Right hindlimb (tissue), 1 donor: ENCODE data around the gene UVRAG.

Experiments used
- DNase-seq: peaks from one replicate; pipeline ENCODE4 v3.0.0-alpha.2; 2018

UVRAG gene

GRCh38 chr11:75810637-75811390, 4.2 kb upstream of the UVRAG start:
- DNase-seq = no peak

GRCh38 chr11:75811485-75811884, 3.5 kb upstream of the UVRAG start:
- no peak for DNase-seq

- DNase-seq = no peak
Measured at GRCh38 chr11:75812542-75813040, 2.4 kb upstream of the UVRAG start.

DNA sequence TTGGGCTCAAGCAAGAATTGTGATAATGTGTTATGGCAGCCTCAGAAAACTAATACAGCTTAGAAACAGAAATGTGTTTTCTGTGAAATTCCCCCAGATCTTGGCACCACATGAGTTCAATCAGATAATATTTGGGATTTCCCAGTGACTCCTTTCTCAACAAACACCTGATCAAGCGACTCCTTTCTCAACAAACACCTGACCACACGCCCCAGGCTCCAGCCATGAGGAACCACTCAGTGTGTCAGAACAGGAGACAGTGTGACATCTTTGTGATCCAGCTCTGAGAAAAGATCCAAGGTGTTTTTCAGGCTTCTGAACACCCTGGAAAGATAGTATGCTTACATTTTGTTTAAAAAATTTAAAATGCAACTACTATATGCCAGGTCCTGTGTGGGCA, 1.9 kb upstream of the UVRAG start:
- no peak for DNase-seq

DNA sequence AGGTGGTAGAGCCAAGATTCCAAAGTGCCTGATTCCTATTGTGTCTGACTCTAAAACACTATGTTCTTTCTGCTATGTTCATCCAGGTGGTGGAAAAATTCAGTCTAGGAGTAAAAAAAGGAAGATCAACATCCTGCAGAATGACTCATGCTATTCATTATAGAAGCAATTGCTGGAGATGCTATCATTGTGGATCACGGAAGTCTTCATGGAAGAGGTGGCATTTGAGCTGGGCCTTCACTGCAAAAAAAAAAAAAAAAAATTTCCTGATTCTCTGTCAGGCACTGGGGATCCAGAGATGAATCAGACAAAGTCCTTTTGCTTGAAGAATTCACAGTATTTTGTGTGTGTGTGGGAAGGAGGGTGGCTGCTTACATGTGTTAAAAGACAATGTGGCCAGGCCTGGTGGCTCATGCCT, 1.4 kb upstream of the UVRAG start:
- no peak for DNase-seq

- DNase-seq = no peak
Measured at GRCh38 chr11:75814363-75814676, 690 bp upstream of the UVRAG start.

- DNase-seq = peak; percentile 61
Measured at GRCh38 chr11:75815345-75816168, 547 bp downstream of the UVRAG start.

GRCh38 chr11:75816561-75817239, 1.7 kb downstream of the UVRAG start:
- DNase-seq = no peak

GRCh38 chr11:75820645-75821044, 5.6 kb downstream of the UVRAG start:
- DNase-seq = no peak

GRCh38 chr11:75821202-75821601, 6.2 kb downstream of the UVRAG start:
- DNase-seq = no peak

- no peak for DNase-seq
Measured at GRCh38 chr11:75822541-75822940, 7.5 kb downstream of the UVRAG start.

- no peak for DNase-seq
Measured at GRCh38 chr11:75823415-75823814, 8.4 kb downstream of the UVRAG start.

DNA sequence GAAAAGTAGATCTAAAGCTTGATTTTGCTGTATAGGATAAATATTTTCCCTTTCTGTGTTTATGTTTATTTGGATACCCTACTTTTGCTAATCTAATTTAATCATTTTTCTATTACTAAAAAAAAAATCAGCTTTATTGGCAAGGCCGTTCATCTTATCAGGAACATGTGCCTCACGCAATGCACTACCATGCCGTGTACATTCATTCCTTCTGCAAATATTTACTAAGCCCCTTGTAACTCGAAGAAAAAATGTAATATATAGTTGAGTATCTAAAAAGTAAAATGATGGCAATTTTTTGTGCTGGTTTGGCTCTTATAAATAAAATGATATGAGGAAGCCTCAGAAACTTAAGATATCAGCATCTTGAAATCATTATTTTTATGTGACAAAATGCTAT, 8.9 kb downstream of the UVRAG start:
- no peak for DNase-seq

- DNase-seq = no peak
Measured at GRCh38 chr11:75826461-75827230, 11.6 kb downstream of the UVRAG start.

- no peak for DNase-seq
Measured at GRCh38 chr11:75827562-75827961, 12.6 kb downstream of the UVRAG start.

DNA sequence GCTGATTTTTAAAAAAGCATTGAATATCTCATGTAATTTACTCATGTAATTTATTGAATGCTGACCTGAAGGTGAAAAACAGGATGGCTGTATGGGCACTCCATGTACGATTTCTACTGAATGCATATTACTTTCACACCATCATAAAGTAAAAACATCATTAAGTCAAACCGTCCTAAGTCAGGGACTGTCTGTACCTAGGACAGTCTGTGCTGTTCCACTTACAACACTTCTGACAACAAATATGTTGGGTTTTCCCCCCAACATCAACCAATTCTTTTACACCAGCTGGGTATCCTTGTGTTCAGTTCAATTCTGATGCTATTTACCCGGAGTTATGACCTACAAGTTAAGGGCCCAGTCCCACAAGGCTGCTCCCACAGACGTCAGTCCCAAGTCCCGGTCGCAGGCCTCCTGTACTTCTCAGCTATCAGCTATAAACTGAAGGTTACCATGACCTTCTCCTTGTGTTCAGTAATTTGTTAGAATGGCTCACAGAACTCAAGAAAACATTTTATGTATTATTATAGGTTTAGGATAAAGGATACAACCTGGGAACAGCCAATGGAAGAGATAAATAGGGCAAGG, 17.0 kb downstream of the UVRAG start:
- no peak for DNase-seq

DNA sequence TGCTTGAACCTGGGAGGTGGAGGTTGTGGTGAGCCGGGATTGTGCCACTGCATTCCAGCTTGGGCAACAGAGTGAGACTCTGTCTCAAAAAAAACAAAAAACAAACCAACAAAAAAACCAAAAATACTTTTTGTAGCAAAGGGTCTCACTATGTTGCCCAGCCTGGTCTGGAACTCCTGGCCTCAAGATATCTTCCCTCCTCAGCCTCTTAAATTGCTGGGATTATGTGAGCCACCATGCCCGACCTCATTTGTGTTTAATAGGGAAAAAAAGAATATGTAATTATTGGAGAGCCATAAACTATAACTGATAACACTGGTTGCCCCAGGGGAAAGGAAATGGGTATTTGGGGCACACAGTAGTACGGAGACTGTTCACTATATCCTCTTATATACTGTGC, 19.7 kb downstream of the UVRAG start:
- DNase-seq = no peak

DNA sequence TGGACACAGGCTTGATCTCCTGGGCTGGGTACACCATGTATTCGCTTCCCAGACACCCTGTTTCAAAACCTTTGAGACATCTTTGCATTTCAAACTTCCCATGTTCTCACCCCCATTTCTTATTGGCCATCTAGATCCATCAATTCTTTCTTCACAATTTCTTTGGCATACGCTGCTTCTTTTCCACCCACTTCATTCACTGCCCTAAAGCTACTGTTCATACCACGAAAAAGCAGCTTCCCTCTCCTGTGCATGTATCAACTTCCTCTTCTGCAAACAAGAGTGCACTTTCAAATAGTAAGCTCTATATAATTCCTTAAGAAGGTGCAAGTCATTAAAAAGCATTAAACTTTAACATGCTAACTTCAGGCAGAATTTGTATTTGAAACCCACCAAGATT, 21.4 kb downstream of the UVRAG start:
- no peak for DNase-seq

- no peak for DNase-seq
Measured at GRCh38 chr11:75839851-75840250, 24.8 kb downstream of the UVRAG start.

- no peak for DNase-seq
Measured at GRCh38 chr11:75840522-75840921, 25.5 kb downstream of the UVRAG start.

DNA sequence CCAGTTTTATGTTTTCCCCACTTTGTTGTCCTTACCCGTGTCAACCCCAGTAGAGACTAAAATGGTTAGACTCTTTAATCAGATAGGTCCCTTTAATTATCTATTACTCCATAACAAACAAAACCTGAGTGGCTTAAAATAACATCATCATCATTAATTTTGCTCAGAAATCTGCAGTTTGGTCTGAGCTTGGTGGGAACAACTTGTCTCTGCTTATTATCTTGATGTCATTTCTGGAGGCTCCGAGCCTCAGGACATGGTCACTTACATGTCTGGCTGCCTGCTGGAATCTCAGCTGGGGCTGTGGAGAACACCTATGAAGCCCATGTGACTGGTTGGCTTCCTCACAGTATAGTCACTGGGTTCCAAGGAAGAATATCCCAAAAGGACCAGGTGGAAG, 26.7 kb downstream of the UVRAG start:
- DNase-seq = no peak

DNA sequence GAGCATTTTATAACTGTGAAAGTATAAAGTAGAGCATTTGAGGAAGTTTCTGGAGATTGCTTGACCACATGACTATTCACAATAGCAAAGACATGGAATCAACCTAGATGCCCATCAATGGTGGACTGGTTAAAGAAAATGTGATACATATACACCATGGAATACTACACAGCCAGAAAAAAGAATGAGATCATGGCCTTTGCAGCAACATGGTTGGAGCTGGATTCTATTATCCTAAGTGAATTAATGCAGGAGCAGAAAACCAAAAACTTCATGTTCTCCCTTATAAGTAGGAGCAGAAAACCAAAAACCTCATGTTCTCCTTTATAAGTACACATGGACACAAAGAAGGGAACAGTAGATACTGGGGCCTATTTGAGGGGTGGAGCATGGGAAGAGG, 30.3 kb downstream of the UVRAG start:
- DNase-seq = no peak

- no peak for DNase-seq
Measured at GRCh38 chr11:75849894-75850293, 34.9 kb downstream of the UVRAG start.
